Peyer's patch (tissue), 4 donors: ENCODE results near the gene TLL1.

Experiments
- POLR2A ChIP-seq, 2 donors: fragments of 450-650 bp; IDR thresholded peaks; one replicate each; pipeline ENCODE4 v1.5.1; 2017; ENCODE audit warnings: antibody characterized with exemption in 2 of 2, mild to moderate bottlenecking in 2 of 2, moderate library complexity in 2 of 2
- TF ChIP-seq, protein P1 (sequence below), 6 experiments: fragments of 450-650 bp in 4 of 6; fragments of 200-600 bp in 2 of 6; sonication (generic) in 1 of 6; IDR thresholded peaks; one replicate each; pipeline ENCODE4 v1.5.1; 2017 to 2019; ENCODE audit warnings: antibody characterized with exemption in 6 of 6, mild to moderate bottlenecking in 3 of 6, moderate library complexity in 1 of 6

- TF ChIP-seq, protein P1, sequence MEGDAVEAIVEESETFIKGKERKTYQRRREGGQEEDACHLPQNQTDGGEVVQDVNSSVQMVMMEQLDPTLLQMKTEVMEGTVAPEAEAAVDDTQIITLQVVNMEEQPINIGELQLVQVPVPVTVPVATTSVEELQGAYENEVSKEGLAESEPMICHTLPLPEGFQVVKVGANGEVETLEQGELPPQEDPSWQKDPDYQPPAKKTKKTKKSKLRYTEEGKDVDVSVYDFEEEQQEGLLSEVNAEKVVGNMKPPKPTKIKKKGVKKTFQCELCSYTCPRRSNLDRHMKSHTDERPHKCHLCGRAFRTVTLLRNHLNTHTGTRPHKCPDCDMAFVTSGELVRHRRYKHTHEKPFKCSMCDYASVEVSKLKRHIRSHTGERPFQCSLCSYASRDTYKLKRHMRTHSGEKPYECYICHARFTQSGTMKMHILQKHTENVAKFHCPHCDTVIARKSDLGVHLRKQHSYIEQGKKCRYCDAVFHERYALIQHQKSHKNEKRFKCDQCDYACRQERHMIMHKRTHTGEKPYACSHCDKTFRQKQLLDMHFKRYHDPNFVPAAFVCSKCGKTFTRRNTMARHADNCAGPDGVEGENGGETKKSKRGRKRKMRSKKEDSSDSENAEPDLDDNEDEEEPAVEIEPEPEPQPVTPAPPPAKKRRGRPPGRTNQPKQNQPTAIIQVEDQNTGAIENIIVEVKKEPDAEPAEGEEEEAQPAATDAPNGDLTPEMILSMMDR (IDR thresholded peaks at IDR 0.05), result no peak
- TF ChIP-seq POLR2A (IDR thresholded peaks at IDR 0.05), result no peak
Observed at GRCh38 chr4:166140951-166141350, 267.9 kb downstream of the TLL1 start.
